Glutamatergic neuron (in vitro differentiated cells): ENCODE measurements around the gene ULBP2. TPM values are rescaled to one million over a fixed set of nuclear protein-coding genes. Genes with fewer than 3 reads are reported as not detected.
A peak's percentile ranks its signal among the peaks of the same experiment; 100 is the strongest.
"Not testable (repeated sequence)": the region's sequence is repeated elsewhere in the genome, so short reads cannot be mapped to it uniquely, and the experiment has no call there.

Experiments used
- DNase-seq: peaks from one replicate; pipeline ENCODE4 v3.0.0; 2022
- H3K27ac Mint-ChIP-seq: one replicate; pipeline ENCODE4 v1.8.0; 2020; ENCODE audit warnings: mild to moderate bottlenecking, mixed read lengths, inconsistent platforms; ENCODE audit not compliant: unreplicated experiment
- H3K27me3 Mint-ChIP-seq: one replicate; pipeline ENCODE4 v1.8.0; 2020; ENCODE audit warnings: mild to moderate bottlenecking, moderate library complexity, mixed read lengths, inconsistent platforms; ENCODE audit not compliant: unreplicated experiment
- H3K36me3 Mint-ChIP-seq: one replicate; pipeline ENCODE4 v1.8.0; 2020; ENCODE audit warnings: mild to moderate bottlenecking, mixed read lengths, inconsistent platforms; ENCODE audit not compliant: unreplicated experiment
- H3K4me1 Mint-ChIP-seq: one replicate; pipeline ENCODE4 v1.8.0; 2020; ENCODE audit warnings: mild to moderate bottlenecking, low read depth, mixed read lengths, inconsistent platforms; ENCODE audit not compliant: unreplicated experiment
- H3K4me3 Mint-ChIP-seq: one replicate; pipeline ENCODE4 v1.8.0; 2020; ENCODE audit warnings: mild to moderate bottlenecking, mixed read lengths, inconsistent platforms; ENCODE audit not compliant: unreplicated experiment
- H3K9me3 Mint-ChIP-seq: one replicate; pipeline ENCODE4 v1.8.0; 2020; ENCODE audit warnings: mild to moderate bottlenecking, moderate library complexity, mixed read lengths, inconsistent platforms; ENCODE audit not compliant: unreplicated experiment
- CTCF ChIP-seq: fragments of 200-600 bp; sonication (generic); IDR thresholded peaks from one replicate; pipeline ENCODE4 v1.5.0; 2021; ENCODE audit not compliant: partially characterized antibody, unreplicated experiment
- total RNA-seq: library from RNA; stranded (reverse); fragmentation: NEBNext Ultra II Directional; extraction: Animal tissue kit (Norgen Biotek cat#: 25700); gene quantifications from one replicate; pipeline ENCODE4 v1.2.1, GENCODE V29; 2021; ENCODE audit not compliant: unreplicated experiment

The ULBP2 gene
- total RNA-seq, 1 donor from 2014 or later, result 5.4 TPM

GRCh38 chr6:149924206-149924932 lies 17.4 kb upstream of the ULBP2 start:
- H3K27ac Mint-ChIP-seq, result no peak overlapping the region
- H3K36me3 Mint-ChIP-seq, result peaks cover 6% of the 10 kb centered on the region
- H3K9me3 Mint-ChIP-seq, result peaks cover 17% of the 10 kb centered on the region
- peaks cover 41% of the 10 kb centered on the region for H3K27me3 Mint-ChIP-seq
- peak overlapping the region; percentile 42 for H3K4me3 Mint-ChIP-seq
- TF ChIP-seq CTCF, result no peak
- H3K4me1 Mint-ChIP-seq, result peaks cover 2% of the 10 kb centered on the region
- no peak for DNase-seq

GRCh38 chr6:149924933-149925252 lies 16.9 kb upstream of the ULBP2 start:
- H3K36me3 Mint-ChIP-seq, result peaks cover 6% of the 10 kb centered on the region
- no peak for TF ChIP-seq CTCF
- peaks cover 39% of the 10 kb centered on the region for H3K27me3 Mint-ChIP-seq
- no peak overlapping the region for H3K4me3 Mint-ChIP-seq
- H3K27ac Mint-ChIP-seq, result no peak overlapping the region
- H3K9me3 Mint-ChIP-seq, result peaks cover 16% of the 10 kb centered on the region
- DNase-seq, result no peak
- H3K4me1 Mint-ChIP-seq, result peaks cover 2% of the 10 kb centered on the region

- Mint-ChIP-seq H3K4me3 (peak overlapping the region; percentile 63), H3K9me3 (peaks cover 16% of the 10 kb centered on the region), H3K4me1 (peaks cover 2% of the 10 kb centered on the region), H3K27ac (no peak overlapping the region), H3K27me3 (peaks cover 44% of the 10 kb centered on the region), H3K36me3 (peaks cover 5% of the 10 kb centered on the region)
- TF ChIP-seq CTCF, result no peak
- no peak for DNase-seq
Measured at GRCh38 chr6:149925253-149925973, 16.4 kb upstream of the ULBP2 start.

- no peaks in the 10 kb centered on the region for H3K36me3 Mint-ChIP-seq
- no peak overlapping the region for H3K27ac Mint-ChIP-seq
- DNase-seq, result peak; percentile 85
- H3K4me1 Mint-ChIP-seq, result peaks cover 2% of the 10 kb centered on the region
- peaks cover 40% of the 10 kb centered on the region for H3K27me3 Mint-ChIP-seq
- H3K4me3 Mint-ChIP-seq, result peak overlapping the region; percentile 82
- peak; percentile 64 for TF ChIP-seq CTCF
- peaks cover 11% of the 10 kb centered on the region for H3K9me3 Mint-ChIP-seq
Measured at GRCh38 chr6:149925974-149926777, 15.6 kb upstream of the ULBP2 start.

- H3K9me3 Mint-ChIP-seq, H3K27ac Mint-ChIP-seq, H3K4me1 Mint-ChIP-seq, H3K4me3 Mint-ChIP-seq, DNase-seq, H3K36me3 Mint-ChIP-seq: not testable (repeated sequence)
- peaks cover 36% of the 10 kb centered on the region for H3K27me3 Mint-ChIP-seq
Measured at GRCh38 chr6:149927025-149927424, 14.8 kb upstream of the ULBP2 start.
